K562 (cell line): Measurements from ENCODE around the gene GHDC. TPM values are rescaled to one million over a fixed set of nuclear protein-coding genes. Genes with fewer than 3 reads are reported as not detected.

Experiments
- CHD4 ChIP-seq: fragments of 200-600 bp; sonication (generic); IDR thresholded peaks from 3 replicates; pipeline ENCODE4 v1.6.1; 2012; ENCODE audit warnings: low read depth, mild to moderate bottlenecking, mixed read lengths, low read length, inconsistent platforms; ENCODE audit not compliant: insufficient read depth, insufficient replicate concordance, poor library complexity, severe bottlenecking
- GTF2B ChIP-seq: IDR thresholded peaks from 2 replicates; pipeline ENCODE4 v1.6.1; 2011; ENCODE audit not compliant: insufficient read length; ENCODE audit errors: extremely low read depth
- MAFF ChIP-seq: IDR thresholded peaks from 2 replicates; pipeline ENCODE4 v1.6.1; 2012; ENCODE audit warnings: low read length, improper control_type of control experiment
- NCOA4 ChIP-seq: fragments of 450-650 bp; IDR thresholded peaks from 2 replicates; pipeline ENCODE4 v1.6.1; 2018; ENCODE audit warnings: mild to moderate bottlenecking; ENCODE audit not compliant: partially characterized antibody
- NCOA6 ChIP-seq: fragments of 450-650 bp; IDR thresholded peaks from 2 replicates; pipeline ENCODE4 v1.6.1; 2017; ENCODE audit warnings: mild to moderate bottlenecking
- NELFE ChIP-seq: IDR thresholded peaks from 2 replicates; pipeline ENCODE4 v1.6.1; 2011; ENCODE audit warnings: mild to moderate bottlenecking; ENCODE audit not compliant: insufficient read depth, insufficient read length
- PRMT5 ChIP-seq: sonication (generic); formaldehyde crosslinking; IDR thresholded peaks from 2 replicates; pipeline ENCODE4 v1.5.0; 2020; ENCODE audit warnings: missing genetic modification reagents
- PTBP1 ChIP-seq: fragments of 200-400 bp; formaldehyde crosslinking; IDR thresholded peaks from 2 replicates; pipeline ENCODE4 v1.6.1; 2017; ENCODE audit warnings: low read depth, low read length
- TAF15 ChIP-seq: fragments of 200-400 bp; formaldehyde crosslinking; IDR thresholded peaks from 2 replicates; pipeline ENCODE4 v1.6.1; 2017; ENCODE audit warnings: mild to moderate bottlenecking, low read depth, low read length, moderate library complexity
- TCFL5 ChIP-seq: fragments of 250-450 bp; sonication (Bioruptor Pico); conservative IDR thresholded peaks from 2 replicates; pipeline ENCODE4 v1.6.1; 2021; ENCODE audit warnings: mild to moderate bottlenecking, moderate library complexity, matching md5 sums
- ZBTB40 ChIP-seq, 2 experiments: fragments of 450-650 bp in 1 of 2; sonication (generic) in 1 of 2; formaldehyde crosslinking in 1 of 2; IDR thresholded peaks; 2 replicates each; pipeline versions ENCODE4 v1.7.1 to v1.9.0; 2016 to 2022; ENCODE audit warnings: inconsistent platforms in 1 of 2, mild to moderate bottlenecking in 1 of 2, missing genetic modification reagents in 1 of 2
- ZNF518B ChIP-seq: fragments of 250-450 bp; sonication (Bioruptor Pico); IDR thresholded peaks from 2 replicates; pipeline ENCODE4 v1.5.0; 2021; ENCODE audit warnings: mild to moderate bottlenecking, moderate library complexity
- ZNF586 ChIP-seq: fragments of 450-650 bp; formaldehyde crosslinking; conservative IDR thresholded peaks from 2 replicates; pipeline ENCODE4 v1.4.0; 2020; ENCODE audit warnings: mild to moderate bottlenecking, moderate library complexity
- polyA plus RNA-seq, 8 experiments: library from polyadenylated mRNA; depleted of rRNA in 4 of 8; stranded (reverse) in 5 of 8; unstranded in 3 of 8; fragments of >200 nt; fragmentation: Nextera tagmentation in 2 of 8; fragmentation: Illumina TruSeq in 1 of 8; extraction: Ambion mirVana in 2 of 8; extraction: Trizol in 1 of 8; gene quantifications; 2 replicates each; pipeline versions ENCODE4 v1.2.1 to v1.2.3, GENCODE V29; 2011 to 2014; ENCODE audit warnings: inconsistent platforms in 1 of 8, missing spikeins in 1 of 8
- total RNA-seq, 7 experiments: library from RNA; depleted of rRNA in 6 of 7; stranded (reverse); fragments of >200 nt in 6 of 7; fragmentation: Illumina TruSeq in 2 of 7; extraction: Trizol in 2 of 7; gene quantifications; 2 replicates each; pipeline versions ENCODE4 v1.2.1 to v1.2.3, GENCODE V29; 2011 to 2021; ENCODE audit warnings: low replicate concordance in 1 of 7

The GHDC gene
- total and polyA plus RNA-seq, 9 of the 15 experiments (the other 6 are each of a cell fraction or from before 2014, with no cell fraction given), result 0.65 to 23.2 (median 11.2) TPM

- TF ChIP-seq ZBTB40 (IDR thresholded peaks at IDR 0.05), result no peak
- no peak for TF ChIP-seq ZBTB40 (CRISPR knock-in tag; IDR thresholded peaks at IDR 0.05)
- no peak for TF ChIP-seq ZNF518B (CRISPR knock-in tag)
- TF ChIP-seq NELFE, result no peak
- no peak for TF ChIP-seq NCOA4
- TF ChIP-seq PTBP1, result no peak
- TF ChIP-seq NCOA6, result no peak
- no peak for TF ChIP-seq TCFL5 (CRISPR knock-in tag)
- peak; percentile 59; the same call in 1 of the 2 replicates for TF ChIP-seq PRMT5 (CRISPR knock-in tag)
- no peak for TF ChIP-seq TAF15
- TF ChIP-seq ZNF586 (CRISPR knock-in tag), result no peak
- TF ChIP-seq GTF2B, result no peak
- TF ChIP-seq MAFF, result no peak
- TF ChIP-seq CHD4, result no peak
Measured at GRCh38 chr17:42183741-42184711, 10.3 kb downstream of the GHDC start (continued).
